C1 segment of cervical spinal cord (tissue), 14 donors: ENCODE measurements around the gene RAB20.
"Not testable (repeated sequence)": the region's sequence is repeated elsewhere in the genome, so short reads cannot be mapped to it uniquely, and the experiment has no call there.

ENCODE experiments used
- DNase-seq, 14 donors: peaks; one replicate each; lab custom pipeline; 2025; lab: John Stamatoyannopoulos, UW

The RAB20 gene

GRCh38 chr13:110509971-110510786, 51.3 kb downstream of the RAB20 start:
- peak in 1 of 14 donors; percentile 19 for DNase-seq

- no peak for DNase-seq
Measured at GRCh38 chr13:110509478-110509926, 52.0 kb downstream of the RAB20 start.

- DNase-seq: no peak
Measured at GRCh38 chr13:110507678-110508381, 53.7 kb downstream of the RAB20 start.

- DNase-seq: no peak
Measured at GRCh38 chr13:110506859-110507566, 54.5 kb downstream of the RAB20 start.

GRCh38 chr13:110506396-110506795, 55.1 kb downstream of the RAB20 start:
- no peak for DNase-seq

- DNase-seq: no peak
Measured at GRCh38 chr13:110505594-110505993, 55.9 kb downstream of the RAB20 start.

GRCh38 chr13:110503979-110504499, 57.5 kb downstream of the RAB20 start:
- no peak for DNase-seq

GRCh38 chr13:110503037-110503901, 58.3 kb downstream of the RAB20 start:
- no peak for DNase-seq

GRCh38 chr13:110501188-110501587, 60.3 kb downstream of the RAB20 start:
- no peak for DNase-seq

GRCh38 chr13:110500341-110500740, 61.2 kb downstream of the RAB20 start:
- no peak for DNase-seq

- no peak for DNase-seq
Measured at GRCh38 chr13:110499621-110500281, 61.8 kb downstream of the RAB20 start.

GRCh38 chr13:110498765-110499164, 62.8 kb downstream of the RAB20 start:
- DNase-seq: no peak

GRCh38 chr13:110498327-110498726, 63.2 kb downstream of the RAB20 start:
- no peak for DNase-seq

GRCh38 chr13:110497896-110498295, 63.6 kb downstream of the RAB20 start:
- not testable (repeated sequence) for DNase-seq

- no peak for DNase-seq
Measured at GRCh38 chr13:110497003-110497402, 64.5 kb downstream of the RAB20 start.

- no peak for DNase-seq
Measured at GRCh38 chr13:110496281-110496680, 65.2 kb downstream of the RAB20 start.

GRCh38 chr13:110495881-110496280, 65.6 kb downstream of the RAB20 start:
- no peak for DNase-seq

- DNase-seq: no peak
Measured at GRCh38 chr13:110495376-110495775, 66.1 kb downstream of the RAB20 start.

GRCh38 chr13:110493613-110494012, 67.9 kb downstream of the RAB20 start:
- DNase-seq: no peak
